ENCODE data around the gene SPCS2.

The SPCS2 gene

GRCh38 chr11:74990941-74991340 lies 41.9 kb downstream of the SPCS2 start:
- no peak for DNase-seq (ENCODE audit: low read depth)
- no peak overlapping the region for H3K4me3 ChIP-seq (ENCODE audit: low read depth, low read length)
- TF ChIP-seq CTCF (IDR thresholded peaks at IDR 0.05; ENCODE audit: control insufficient read depth, extremely low read depth, insufficient read depth) = no peak

- no peak for DNase-seq (ENCODE audit: low read depth)
- TF ChIP-seq CTCF (IDR thresholded peaks at IDR 0.05; ENCODE audit: control insufficient read depth, extremely low read depth, insufficient read depth) = no peak
- no peak overlapping the region for H3K4me3 ChIP-seq (ENCODE audit: low read depth, low read length)
Observed at GRCh38 chr11:74992852-74993251, 43.8 kb downstream of the SPCS2 start.

- DNase-seq (ENCODE audit: low read depth) = no peak
- no peak overlapping the region for H3K4me3 ChIP-seq (ENCODE audit: low read depth, low read length)
- TF ChIP-seq CTCF (IDR thresholded peaks at IDR 0.05; ENCODE audit: control insufficient read depth, extremely low read depth, insufficient read depth) = no peak
Observed at GRCh38 chr11:75000975-75001354, 51.9 kb downstream of the SPCS2 start.

- no peak for TF ChIP-seq CTCF (IDR thresholded peaks at IDR 0.05; ENCODE audit: control insufficient read depth, extremely low read depth, insufficient read depth)
- H3K4me3 ChIP-seq (ENCODE audit: low read depth, low read length) = no peak overlapping the region
- DNase-seq (ENCODE audit: low read depth) = no peak
Observed at GRCh38 chr11:75001686-75002085, 52.6 kb downstream of the SPCS2 start.

GRCh38 chr11:75002516-75002915 lies 53.5 kb downstream of the SPCS2 start:
- TF ChIP-seq CTCF (IDR thresholded peaks at IDR 0.05; ENCODE audit: control insufficient read depth, extremely low read depth, insufficient read depth) = no peak
- no peak overlapping the region for H3K4me3 ChIP-seq (ENCODE audit: low read depth, low read length)
- no peak for DNase-seq (ENCODE audit: low read depth)

- no peak for DNase-seq (ENCODE audit: low read depth)
- TF ChIP-seq CTCF (IDR thresholded peaks at IDR 0.05; ENCODE audit: control insufficient read depth, extremely low read depth, insufficient read depth) = no peak
- no peak overlapping the region for H3K4me3 ChIP-seq (ENCODE audit: low read depth, low read length)
Observed at GRCh38 chr11:75004215-75004614, 55.1 kb downstream of the SPCS2 start.

GRCh38 chr11:75011357-75011756 lies 62.3 kb downstream of the SPCS2 start:
- no peak for DNase-seq (ENCODE audit: low read depth)
- no peak for TF ChIP-seq CTCF (IDR thresholded peaks at IDR 0.05; ENCODE audit: control insufficient read depth, extremely low read depth, insufficient read depth)
- H3K4me3 ChIP-seq (ENCODE audit: low read depth, low read length) = no peak overlapping the region
